Stimulated activated CD4-positive, alpha-beta T cell treated with anti-CD3 and anti-CD28 coated beads, Interleukin-4, amount 100 ng/mL, for 24 hours (primary cell): Measurements from ENCODE around the gene SPATS2.
"Not testable (repeated sequence)": the region's sequence is repeated elsewhere in the genome, so short reads cannot be mapped to it uniquely, and the experiment has no call there.

Source experiments
- DNase-seq: peaks from one replicate; pipeline ENCODE4 v3.0.0-alpha.2; 2020

Gene SPATS2

DNA sequence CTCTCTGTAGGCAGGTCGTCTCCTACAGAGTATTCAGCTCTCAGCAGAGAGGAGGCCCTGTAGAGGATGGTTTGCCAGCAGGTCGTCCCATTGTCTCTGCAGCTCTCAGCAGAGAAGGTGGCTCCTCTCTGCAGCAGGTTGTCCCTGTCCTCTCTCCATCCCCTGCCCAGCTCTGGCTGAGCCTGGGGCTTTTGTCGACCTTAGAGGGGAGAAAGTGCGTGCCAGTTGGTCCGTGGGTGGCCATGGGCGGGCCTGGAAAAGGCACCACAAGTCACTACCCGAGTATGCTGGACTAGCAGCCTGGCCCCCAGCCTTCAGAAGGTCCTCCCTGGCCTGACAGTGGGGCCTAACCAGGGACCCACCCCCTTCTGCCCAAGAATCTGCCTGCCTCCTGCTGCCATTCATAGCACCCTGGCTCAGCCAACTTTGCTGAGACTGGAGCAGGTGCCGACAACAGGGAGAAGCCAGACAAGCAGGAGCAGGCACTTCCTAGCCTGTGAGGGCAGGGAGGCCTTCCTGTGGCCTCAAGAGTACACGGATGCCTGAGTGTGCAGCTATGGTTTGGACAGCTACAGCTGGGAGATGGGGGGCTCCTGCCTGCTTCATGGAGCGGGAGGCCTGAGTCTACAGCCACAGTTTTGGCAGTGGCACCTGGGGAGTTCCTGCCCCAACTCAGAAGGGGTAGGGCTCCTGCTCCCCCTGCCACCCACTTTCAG, 111.8 kb downstream of the SPATS2 start:
- DNase-seq, result no peak

DNA sequence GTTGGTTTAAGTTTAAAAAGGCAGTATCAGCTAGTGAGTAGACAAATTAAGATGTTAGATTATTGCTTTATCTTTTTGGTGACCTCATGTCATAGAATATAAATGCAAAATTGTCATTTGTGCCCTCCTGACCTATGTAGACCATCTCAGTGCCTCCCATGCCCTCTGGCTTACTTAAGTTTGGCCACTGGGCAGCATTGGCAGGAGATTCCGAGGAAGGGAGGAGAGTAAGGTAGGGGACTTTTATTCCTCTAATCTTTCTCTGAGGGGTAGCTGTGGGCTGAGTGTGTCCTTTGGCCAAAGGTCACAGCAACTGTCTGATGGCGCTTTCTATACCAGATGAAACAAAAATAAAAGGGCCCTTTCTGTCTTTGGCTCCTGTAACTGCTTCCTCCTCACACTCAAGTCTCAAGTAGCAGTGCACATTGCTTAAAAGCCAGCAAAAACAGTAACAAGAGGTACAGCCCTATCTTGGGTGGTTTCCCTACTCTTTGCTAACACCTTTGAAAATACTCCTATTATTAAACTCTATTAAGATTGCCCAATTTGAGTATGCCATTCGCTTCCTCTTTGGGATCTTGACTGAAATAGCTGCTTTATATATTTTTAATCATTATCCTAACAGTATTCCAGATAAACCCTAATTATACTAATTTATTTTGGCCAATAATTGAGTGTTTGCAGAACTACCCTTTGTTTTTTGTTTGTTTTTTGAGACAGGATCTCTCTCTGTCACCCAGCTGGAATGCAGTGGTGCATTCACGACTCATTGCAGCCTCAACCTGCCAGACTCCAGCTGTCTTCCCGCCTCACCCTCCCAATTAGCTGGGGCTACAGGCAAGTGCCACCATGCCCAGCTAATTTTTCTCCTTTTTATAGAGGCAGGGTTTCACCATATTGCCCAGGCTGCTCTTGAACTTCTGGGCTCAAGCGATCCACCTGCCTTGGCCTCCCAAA, 115.1 kb downstream of the SPATS2 start:
- no peak for DNase-seq

DNA sequence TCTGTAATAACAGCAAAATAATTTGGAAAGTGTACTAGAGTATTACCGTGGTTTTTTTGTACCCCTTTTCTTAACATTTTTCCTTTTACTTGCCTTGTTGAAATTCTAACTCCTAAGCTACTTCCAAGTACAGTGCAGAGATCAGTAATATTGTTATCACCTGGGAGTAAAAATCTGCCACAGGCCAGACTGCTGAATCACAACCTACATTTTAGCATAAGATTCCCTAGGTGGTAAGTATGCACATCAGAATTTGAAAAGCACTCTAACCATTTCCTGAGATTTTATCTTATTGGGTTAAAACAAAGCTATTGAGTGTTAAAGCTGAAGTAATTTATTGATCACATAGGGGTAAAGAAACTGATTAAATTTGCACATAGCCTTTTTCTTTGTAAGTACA, 116.4 kb downstream of the SPATS2 start:
- no peak for DNase-seq

DNA sequence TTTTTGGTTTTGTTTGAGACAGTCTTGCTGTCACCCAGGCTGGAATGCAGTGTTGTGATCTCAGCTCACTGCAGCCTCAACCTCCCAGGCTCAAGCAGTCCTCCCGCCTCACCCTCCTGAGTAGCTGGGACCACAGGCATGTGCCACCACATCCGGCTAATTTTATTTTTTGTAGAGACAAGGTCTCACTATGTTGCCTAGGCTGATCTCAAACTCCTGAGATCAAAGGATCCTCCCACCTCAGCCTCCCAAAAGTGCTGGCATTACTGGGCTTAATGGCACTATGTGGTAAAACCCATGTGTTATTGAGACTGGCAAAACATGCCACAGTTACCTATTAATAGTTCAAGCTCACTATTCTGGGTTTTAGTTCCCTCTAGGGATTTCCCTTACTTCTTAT, 120.3 kb downstream of the SPATS2 start:
- DNase-seq, result no peak

DNA sequence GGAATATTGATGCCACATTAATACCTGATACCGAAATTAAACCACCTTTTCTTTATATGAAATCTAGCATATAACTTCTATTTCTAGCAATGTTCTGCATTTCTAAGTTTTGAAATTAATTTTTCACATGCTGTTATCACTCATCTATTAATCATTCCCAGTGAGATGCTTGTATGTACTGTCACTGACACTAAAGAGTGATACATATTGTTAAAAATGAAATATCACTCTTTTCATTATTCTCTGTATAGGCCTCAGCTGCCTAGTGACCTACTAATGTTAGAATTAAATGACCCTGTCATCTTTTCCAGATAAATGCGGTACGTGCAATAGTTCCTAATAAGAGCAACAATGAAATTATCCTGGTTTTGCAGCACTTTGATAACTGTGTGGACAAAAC, 121.9 kb downstream of the SPATS2 start:
- no peak for DNase-seq

DNA sequence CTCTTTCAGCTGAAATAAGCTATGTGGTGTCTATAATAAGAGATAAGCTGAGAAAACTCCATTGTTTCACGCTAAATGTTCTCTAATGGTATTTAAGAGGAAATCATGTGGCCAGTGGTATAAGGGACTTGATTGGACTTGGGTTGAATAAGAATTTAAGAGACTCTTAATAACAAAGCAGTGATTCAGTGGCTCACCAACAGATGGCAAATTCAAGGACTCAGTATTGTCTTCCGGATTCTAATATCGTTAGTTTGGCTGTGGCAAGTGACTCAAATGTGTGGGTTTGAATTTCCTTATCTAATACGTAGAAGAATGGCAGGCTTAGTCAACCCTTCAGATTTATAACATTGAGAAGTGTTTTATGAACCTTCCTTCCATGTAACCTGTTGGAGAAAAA, 122.5 kb downstream of the SPATS2 start:
- no peak for DNase-seq

DNA sequence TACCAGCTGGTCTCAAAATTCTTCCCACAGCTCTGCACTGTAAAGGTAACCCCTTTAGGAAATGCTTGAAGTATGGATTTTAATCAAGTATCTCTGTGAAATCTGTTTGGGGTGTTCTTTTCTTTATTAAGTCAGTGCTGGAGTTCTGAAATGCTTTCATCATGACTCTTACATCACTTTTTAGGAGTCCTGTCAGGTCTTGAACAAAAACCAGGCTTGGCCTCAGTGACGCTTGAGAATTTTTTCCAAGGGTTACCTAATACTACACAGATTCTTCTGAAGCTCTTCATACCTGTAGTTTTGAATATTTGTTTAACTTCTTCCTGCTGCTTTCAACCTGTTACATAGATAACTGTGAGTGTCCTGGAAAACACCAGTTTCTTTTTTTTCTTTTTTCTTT, 124.6 kb downstream of the SPATS2 start:
- no peak for DNase-seq

DNA sequence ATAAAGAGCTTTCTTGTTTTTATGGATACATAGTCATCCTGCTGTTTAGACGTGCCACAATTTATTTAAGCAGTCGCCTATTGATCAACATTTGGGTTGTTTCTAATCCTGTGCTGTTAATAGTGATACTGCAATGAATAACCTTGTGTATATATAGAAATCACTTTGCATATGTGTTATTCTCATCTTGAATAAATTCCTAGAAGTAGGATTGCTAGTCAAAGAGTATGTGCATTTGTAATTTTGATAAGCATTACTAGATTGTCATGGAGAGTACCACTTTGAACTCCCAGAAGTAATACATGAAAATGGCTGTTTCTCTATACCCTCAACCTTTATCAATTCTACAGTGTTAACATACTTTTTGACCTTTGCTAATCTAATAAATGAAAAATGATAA, 126.6 kb downstream of the SPATS2 start:
- no peak for DNase-seq

DNA sequence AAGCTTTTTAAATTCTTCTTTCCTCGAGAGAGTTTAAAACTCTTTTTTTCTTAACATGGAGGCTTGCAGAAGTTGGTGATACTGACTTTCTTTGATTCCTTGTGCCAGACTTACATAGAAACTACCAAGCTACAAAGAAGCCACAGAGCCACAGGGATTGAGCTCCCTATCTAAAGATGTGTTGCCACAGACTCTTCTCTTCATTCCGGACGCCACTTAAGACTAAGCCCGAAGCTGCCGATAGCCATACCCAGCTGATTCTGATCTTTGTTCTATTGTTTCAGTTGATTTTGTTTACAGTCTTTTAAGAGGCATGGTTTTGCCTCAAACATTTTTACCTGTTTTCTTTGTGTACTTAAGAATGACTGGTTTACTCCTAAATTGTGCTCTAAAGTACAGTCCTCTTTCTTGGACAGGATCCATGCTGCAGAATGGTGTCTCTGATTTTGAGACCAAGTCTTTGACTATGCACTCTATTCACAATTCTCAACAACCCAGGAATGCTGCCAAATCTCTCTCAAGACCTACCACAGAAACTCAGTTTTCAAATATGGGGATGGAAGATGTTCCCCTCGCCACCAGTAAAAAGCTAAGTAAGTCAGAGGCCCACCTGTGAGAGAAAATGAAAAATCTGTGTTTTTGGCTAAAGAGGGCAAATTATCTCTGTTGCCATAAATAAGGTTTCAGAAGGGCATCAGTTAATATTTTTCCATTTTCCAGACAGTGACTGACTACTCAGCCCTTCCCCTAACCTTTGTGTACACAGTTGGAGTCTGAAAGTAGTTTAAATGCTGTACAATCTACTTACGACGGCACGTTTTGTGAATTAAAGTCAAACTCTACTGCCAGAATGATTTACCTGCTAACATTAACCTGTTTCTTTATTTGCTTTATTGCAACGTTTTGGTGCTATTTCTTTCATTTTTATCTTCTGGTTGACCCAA, 129.4 kb downstream of the SPATS2 start:
- DNase-seq, result no peak

DNA sequence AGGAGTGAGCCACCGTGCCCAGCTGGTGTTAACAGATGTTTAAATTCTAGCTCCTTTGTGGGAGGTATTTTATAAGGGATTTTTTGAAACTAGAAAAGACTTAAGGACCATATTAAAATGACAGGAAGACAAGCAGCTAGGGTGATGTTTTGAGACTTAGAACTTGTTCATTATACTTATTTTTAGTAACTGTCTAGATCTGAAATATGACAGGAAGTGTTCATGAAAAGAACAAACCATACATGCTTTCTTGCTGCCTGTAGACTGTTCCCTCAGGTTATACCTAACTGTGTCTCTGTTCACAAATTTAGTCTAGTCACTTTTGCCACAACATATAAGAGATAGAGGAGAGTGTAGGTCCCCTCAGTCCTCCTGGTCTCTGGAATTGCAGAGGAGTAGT, 134.6 kb downstream of the SPATS2 start:
- no peak for DNase-seq

DNA sequence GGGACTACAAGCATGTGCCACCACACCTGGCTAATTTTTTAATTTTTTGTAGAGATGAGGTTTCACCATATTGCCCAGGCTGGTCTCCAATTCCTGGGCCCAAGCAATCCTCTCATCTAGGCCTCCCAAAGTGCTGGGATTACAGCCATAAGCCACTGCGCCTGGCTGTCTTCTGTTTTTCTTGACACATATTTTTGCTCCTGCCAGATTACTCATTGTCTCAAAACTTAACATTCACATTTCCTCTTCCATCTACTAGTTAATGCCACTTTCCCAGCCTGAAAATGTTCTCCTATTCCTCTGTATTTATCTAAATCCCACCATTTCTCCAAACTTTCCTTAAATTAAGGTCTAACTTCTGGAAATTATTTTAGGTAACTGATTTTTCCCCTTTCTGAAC, 135.3 kb downstream of the SPATS2 start:
- no peak for DNase-seq

DNA sequence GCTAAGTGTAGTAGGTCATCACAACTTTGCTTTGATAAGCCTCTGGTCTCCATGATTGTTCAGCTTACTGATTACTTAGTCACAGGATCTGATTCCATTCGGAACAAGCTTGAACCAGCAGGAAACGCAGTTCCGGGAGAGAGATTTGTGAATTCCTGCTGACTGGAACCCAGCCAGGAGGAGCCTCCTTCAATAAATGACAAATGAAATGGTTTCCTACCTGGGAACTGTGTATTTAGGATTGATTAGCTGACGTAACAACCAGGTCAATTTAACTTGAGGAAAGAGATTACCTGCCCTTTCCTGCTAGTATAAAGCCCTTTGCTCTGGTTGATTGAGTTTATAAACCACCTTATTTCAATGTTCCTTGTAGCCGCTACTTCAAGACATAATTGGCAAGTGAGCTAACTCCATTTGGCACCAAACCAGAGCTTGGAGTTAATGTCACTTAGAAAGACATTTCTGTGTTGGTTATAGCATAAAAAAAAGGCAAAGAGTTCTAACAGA, 136.5 kb downstream of the SPATS2 start:
- no peak for DNase-seq

DNA sequence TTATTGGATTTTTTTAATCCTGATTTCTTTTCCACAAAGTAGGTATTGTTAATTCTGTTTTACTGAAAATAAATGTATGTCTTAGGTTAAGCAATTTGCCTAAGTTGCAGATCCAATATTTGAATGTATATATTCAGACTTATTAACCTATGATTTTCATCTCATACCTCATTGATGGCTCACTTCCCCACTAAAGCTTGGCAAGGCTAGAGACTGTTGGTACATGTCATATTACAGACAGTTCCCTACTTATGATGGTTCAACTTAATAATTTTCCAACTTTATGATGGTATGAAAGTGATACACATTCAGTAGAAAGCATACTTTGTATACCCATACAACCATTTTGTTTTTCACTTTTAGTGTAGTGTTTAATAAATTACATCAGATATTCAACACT, 138.4 kb downstream of the SPATS2 start:
- DNase-seq, result no peak

DNA sequence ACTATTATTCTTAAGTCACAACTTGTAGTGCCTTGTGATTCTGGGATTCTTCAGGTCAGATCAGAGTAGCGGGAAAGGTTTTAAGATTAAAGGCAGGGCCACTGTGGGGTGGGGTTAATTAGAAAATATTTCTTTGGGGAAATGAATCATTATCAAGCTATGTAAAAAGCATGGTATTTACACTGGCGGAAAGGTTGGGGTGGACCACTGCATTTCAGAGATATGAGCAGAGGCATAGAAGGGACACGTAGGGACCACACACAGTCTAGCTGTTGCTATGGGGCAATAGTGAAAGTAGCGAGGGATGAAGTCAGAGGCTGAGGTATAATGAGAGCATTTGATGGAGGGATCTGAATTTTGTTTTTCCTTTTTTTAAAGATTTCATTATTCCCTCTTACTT, 139.9 kb downstream of the SPATS2 start:
- DNase-seq, result no peak

DNA sequence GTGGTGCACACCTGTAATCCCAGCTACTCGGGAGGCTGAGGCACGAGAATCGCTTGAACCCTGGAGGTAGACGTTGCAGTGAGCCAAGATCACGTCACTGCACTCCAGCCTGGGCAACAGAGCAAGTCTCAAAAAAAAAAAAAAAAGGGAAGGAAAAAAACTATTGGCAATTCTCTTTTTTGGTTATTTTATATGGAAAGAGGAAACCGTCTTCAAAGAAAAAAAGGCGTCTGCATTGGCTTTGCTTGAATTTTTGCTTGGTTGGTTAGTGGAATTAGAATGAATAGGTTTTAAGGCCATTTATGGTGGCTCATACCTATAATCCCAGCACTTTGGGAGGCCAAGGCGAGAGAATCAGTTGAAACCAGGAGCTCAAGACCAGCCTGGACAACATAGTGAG, 142.4 kb downstream of the SPATS2 start:
- DNase-seq, result not testable (repeated sequence)

DNA sequence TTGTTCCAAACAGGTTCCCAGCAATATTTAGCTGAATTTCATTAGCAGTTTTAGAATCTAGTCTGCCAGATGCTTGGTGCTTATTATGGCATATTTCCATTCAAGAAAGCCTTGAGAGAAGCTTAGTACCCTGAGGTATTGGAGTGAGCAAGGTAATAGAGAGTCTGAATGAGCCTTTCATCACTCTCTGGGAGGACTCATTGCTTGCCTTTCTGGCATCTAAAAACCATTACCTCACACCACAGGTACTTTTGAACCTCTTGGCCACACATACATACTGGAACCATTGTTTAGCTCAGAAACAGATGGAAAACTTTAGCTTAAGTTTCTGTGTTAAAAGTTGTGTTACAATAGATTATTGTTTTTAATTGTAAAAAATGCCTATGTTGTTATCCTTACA, 144.1 kb downstream of the SPATS2 start:
- no peak for DNase-seq

DNA sequence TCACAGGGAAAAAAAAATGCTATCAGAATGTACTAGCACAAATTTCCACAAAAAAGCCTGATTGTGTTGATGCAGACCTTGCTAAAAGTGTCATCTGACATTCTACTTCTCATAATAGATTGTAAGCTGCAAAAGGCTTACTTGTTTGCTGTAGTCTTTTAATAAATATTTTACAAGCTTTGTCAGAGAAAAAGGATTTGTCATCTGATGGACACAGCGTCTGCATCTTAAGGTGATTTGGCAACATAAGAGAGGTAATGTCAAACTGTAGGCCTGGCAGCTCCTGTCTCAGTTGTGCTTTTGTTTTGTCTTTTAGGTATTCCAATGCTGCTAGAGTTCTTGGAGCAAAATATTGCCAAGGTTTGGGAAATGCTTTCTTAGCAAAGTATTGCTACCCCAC, 145.3 kb downstream of the SPATS2 start:
- no peak for DNase-seq

DNA sequence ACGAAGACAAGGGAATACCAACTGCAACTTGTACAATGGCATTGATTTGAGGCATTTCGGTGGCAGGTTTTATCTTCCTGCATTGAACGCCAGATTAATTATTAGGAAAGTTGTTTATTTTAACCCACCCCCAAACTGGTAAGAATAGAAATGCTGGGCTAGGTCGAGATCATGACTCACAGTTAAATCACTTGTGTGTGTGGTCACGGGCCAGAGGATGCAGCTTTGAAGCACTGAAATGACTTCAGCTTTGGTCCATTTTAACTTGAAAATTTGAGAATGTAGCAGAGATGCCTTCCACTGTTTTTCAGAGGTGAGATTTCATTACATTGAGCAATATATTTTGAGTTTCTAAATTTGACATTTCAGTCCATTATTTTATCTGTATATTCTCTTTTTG, 148.0 kb downstream of the SPATS2 start:
- DNase-seq, result no peak

DNA sequence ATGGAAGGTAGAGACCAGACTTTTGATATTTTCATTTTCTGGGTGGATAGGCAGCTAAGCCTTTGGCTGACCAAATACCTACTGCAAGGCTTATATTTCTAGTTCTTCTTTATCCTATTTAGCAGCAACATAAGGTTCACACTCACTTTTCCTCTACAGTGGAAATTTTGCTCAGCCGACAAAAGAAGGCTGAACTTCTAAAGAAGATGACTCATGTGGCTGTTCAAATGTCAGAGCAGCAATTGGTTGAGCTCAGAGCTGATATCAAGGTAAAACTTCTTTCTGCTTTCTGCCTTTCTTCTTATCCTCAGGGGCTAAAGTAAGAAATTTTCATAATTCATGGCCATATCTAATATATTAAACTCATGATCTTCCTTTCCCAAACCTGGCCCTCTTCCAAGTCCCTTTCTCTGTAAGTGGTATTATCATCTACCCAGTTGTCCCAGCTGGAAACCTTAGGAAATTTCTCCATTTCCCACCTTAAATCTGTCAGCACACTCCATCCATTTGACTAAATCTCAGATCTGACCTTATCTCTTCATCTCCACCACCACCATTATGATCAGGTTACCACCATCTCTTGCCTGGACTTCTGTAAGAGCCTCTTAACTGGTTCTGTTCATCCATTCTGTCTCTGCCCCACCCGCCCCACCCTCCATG, 151.8 kb downstream of the SPATS2 start:
- no peak for DNase-seq

DNA sequence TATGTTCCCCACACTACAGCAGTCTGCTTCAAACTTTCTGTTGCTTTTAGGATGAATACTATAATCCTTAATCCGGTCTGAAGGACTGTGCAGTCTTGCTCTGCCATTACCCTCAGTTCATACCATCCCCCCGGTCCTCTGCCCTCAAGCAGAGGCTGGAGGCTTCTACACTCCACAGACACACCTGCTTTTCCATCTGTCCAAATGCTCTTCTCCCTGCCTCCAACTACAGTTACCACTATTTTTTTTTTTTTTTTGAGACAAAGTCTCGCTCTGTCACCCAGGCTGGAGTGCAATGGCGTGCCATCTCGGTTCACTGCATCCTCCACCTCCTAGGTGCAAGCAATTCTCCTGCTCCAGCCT, 152.3 kb downstream of the SPATS2 start:
- DNase-seq, result no peak

DNA sequence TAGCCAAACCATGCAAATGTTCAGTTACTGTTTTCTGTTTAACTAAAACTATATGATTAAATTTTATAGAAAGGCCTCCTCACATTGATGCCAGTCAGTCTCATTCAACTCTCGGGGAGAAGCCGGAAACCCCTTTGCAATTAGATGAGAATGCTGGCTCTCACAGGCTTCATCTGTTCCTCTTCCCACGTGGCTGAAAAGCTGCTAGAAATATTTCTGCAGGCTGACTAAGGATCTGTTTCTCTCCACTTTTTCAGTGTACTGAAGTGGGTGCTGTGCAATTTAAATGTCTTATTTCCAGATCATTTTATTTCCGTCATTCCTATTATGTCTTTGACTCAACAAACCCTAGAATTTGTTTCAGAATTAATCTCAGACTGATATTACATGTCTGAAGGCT, 154.1 kb downstream of the SPATS2 start:
- no peak for DNase-seq

DNA sequence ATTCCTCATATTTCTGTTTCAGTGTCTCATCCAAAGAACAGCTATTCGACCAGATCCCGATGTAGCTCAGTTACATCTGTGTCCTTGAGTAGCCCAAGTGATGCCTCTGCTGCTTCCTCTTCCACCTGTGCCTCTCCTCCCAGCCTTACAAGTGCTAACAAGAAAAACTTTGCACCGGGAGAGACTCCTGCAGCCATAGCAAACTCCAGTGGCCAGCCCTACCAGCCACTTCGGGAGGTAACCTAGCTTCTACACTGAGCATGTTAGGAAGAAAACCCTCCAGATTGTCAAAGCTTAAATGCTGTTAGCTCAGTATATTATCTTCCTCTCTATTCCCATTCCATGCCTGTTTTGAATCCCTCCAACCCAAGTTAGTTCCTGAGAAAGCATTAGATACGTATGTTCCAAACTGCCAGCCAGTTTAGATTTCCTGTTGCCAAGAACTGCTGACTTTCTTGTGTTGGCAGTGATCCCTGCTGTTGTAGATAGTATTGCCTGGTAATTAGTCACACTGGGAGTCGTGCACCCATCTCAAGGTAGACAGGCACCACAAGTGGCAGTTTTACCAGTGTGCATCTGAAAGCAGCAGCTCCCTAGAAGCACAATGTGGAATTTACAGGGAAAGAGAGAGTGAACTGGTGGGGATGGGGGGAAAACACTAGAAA, 157.5 kb downstream of the SPATS2 start:
- DNase-seq, result no peak
